ENCODE results near the gene SNX27. TPM values are rescaled to one million over a fixed set of nuclear protein-coding genes. Genes with fewer than 3 reads are reported as not detected.

Gene SNX27
- total and polyA plus RNA-seq, 2 donors (not counting 1 experiment from before 2014, with no cell fraction given): 13.5 to 45.6 TPM

GRCh38 chr1:151723726-151724370 is 112.0 kb downstream of the SNX27 start:
- no peaks in the 10 kb centered on the region for H4K20me1 ChIP-seq (ENCODE audit: control insufficient read depth, insufficient read depth, low read length, poor library complexity, severe bottlenecking)
- H3K27me3 ChIP-seq (replicated peaks in 1 of 4; ENCODE audit: control extremely low read depth in 1 of 4, control insufficient read depth in 3 of 4, insufficient read depth in 4 of 4, low read length in 3 of 4): peaks cover 0 to 50% (median 28%) of the 10 kb centered on the region in 4 experiments
- POLR2A ChIA-PET: no interaction called here
- no peak overlapping the region for H3K4me2 ChIP-seq (replicated peaks; ENCODE audit: low read depth, low read length, poor library complexity, severe bottlenecking)
- WGBS (ENCODE audit: insufficient coverage): 71% methylated on average over 1 of the region's 3 CpGs
- H3K9ac ChIP-seq (ENCODE audit: low read length): no peak overlapping the region
- Mint-ChIP-seq H3K4me3 (no peak overlapping the region), H3K27ac (no peak overlapping the region), H3K27me3 (peaks cover 53% of the 10 kb centered on the region), H3K4me1 (peaks cover 18% of the 10 kb centered on the region), H3K9me3 (ENCODE audit: insufficient read depth) (no peaks in the 10 kb centered on the region)
- CTCF ChIA-PET: interaction anchor here (2.5 kb wide), 1 partner anchor 11 kb away, joined by 10 read pairs; no protein-coding TSS in a partner anchor
- H3K27ac ChIP-seq (ENCODE audit: low read length in 2 of 2): no peak overlapping the region
- no peak for TF ChIP-seq CTCF (IDR thresholded peaks at IDR 0.05)
- no peak for TF ChIP-seq EZH2 (IDR thresholded peaks at IDR 0.05; ENCODE audit: borderline replicate concordance, insufficient read depth, low read depth, low read length, poor library complexity, severe bottlenecking)
- H3K9me3 ChIP-seq (ENCODE audit: control extremely low read depth in 1 of 3, control insufficient read depth in 2 of 3, insufficient read depth in 1 of 3, low read length in 2 of 3): no peaks in the 10 kb centered on the region
- H3K4me3 ChIP-seq (ENCODE audit: control extremely low read depth in 1 of 5, extremely low read depth in 1 of 5, insufficient read depth in 1 of 5, low read depth in 2 of 5, low read length in 4 of 5): no peak overlapping the region
- no peak for DNase-seq
- H3K4me1 ChIP-seq (ENCODE audit: control insufficient read depth in 2 of 2, insufficient read depth in 2 of 2, low read length in 2 of 2): peaks cover 15 to 19% of the 10 kb centered on the region in 2 donors
- no peaks in the 10 kb centered on the region for H3K79me2 ChIP-seq (ENCODE audit: control insufficient read depth, insufficient read depth, low read length)
- no peaks in the 10 kb centered on the region for H3K36me3 ChIP-seq (replicated peaks in 1 of 2; ENCODE audit: control extremely low read depth in 1 of 2, control insufficient read depth in 1 of 2, extremely low read depth in 1 of 2, insufficient read depth in 2 of 2, low read length in 1 of 2)
- H2AFZ ChIP-seq (ENCODE audit: insufficient read depth, low read depth, low read length, poor library complexity, severe bottlenecking): no peak overlapping the region
- intact Hi-C loops (cut with micrococcal nuclease): loop anchor here (10.0 kb wide), 1 partner anchor 111 kb away; the partner anchor contains the start of genes C2CD4D and RORC
- no peak for ATAC-seq (ENCODE audit: low read depth)

Measured in B cell (primary cell).